Endometrial microvascular endothelial cells (primary cell): ENCODE data around the gene INSRR. TPM values are rescaled to one million over a fixed set of nuclear protein-coding genes. Genes with fewer than 3 reads are reported as not detected.

Source experiments
- in situ Hi-C: cut with HindIII; loops from 2 replicates; pipeline ENCODE4 v1.10.0; 2017; ENCODE audit warnings: low sequenced_read_pairs, low pct_unique_long_range_greater_than_20kb; ENCODE audit errors: inconsistent ontology term
- total RNA-seq: library from RNA; depleted of rRNA; stranded (reverse); fragments of >200 nt; gene quantifications from one replicate; pipeline ENCODE4 v1.2.3, GENCODE V29; 2015; ENCODE audit errors: inconsistent ontology term

The INSRR gene
- total RNA-seq, 1 donor from 2014 or later: not detected

DNA sequence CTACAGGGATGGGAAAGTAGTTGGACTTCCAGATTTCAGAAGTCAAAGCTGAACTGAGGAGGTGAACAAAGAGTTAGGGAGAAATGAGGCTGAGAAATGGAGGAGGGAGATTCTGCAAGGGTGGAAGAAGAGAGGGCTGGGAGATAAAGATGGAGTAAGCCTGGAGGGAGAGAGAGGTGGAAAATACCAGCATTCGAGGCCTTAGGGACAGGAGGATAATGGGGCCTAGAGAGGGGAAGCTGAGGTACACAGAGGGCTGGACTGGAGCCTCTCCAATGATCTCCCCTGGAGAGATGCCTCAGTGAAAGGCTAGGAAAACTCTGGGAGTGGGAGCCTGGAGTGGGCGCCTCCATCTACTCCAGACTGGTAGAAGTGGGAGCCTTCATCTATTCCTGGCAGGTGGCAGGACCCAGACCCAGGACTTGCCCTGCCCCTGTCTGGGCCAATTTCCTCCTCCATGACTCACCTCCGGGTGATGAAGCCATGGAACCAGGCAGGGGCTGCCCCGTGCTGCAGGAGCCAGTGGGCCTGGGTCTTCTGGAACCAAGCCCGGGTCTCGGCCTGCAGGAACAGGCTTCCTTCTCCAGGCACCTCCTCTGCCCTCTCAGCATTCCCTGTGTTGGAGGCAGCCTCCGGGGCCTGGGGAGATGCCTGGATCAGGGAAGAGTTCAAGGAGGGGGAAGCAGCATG lies 44.2 kb downstream of the INSRR start:
- in situ Hi-C loops: no loop called here

DNA sequence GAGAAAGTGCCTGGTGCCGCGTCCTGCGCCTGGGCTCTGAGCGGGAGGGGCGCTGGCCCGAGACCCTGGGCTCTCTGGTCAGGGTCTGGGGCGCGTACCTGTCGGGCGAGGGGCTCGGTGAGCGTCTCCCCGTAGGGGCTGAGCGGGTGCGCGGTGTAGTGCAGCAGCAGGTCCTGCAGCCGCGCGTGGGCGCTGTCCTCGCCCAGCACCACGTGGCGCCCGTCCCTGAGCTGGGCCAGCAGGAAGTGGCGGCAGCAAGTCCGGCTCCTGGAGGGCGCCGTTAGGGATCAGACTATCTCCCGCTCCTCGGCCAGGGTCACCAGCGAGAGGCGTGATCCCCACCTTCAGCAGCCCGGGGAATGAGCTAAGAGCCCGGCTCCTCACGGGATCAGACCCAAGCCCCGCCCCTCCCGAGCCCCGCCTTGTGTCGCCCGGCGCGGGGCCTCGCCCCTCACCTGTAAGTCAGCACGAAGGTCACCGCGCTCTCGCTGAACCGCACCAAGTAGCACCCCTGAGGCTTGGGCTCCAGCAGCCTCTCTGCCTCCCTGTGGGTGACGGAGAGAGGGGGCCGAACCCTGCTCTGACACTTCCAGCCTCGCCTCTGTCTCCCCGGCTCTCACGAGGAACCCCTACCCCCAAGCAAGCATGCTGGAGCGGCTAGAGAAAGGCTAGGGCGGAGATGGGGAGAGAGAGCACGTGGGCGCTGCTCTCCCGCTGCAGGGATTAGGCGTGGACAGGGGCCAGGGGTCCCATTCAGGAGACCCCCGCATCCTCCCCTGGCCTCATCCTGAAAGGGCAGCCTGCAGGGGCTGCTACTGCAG lies 45.0 kb downstream of the INSRR start:
- in situ Hi-C loops: no loop called here

DNA sequence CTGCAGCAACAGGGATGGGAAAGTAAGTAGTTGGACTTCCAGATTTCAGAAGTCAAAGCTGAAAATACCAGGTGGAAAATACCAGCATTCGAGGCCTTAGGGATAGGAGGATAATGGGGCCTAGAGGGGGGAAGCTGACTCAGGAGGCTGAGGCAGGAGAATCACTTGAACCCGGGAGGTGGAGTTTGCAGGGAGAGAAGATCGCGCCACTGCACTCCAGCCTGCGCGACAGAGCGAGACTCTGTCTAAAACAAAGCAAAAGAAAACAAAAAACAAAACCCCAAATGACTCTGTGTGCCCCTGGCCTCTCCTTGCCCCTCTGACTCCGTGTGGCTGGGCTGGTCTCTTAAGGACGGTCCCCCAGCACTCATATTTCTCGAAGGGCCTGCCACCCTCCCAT lies 45.6 kb downstream of the INSRR start:
- in situ Hi-C loops: no loop called here

DNA sequence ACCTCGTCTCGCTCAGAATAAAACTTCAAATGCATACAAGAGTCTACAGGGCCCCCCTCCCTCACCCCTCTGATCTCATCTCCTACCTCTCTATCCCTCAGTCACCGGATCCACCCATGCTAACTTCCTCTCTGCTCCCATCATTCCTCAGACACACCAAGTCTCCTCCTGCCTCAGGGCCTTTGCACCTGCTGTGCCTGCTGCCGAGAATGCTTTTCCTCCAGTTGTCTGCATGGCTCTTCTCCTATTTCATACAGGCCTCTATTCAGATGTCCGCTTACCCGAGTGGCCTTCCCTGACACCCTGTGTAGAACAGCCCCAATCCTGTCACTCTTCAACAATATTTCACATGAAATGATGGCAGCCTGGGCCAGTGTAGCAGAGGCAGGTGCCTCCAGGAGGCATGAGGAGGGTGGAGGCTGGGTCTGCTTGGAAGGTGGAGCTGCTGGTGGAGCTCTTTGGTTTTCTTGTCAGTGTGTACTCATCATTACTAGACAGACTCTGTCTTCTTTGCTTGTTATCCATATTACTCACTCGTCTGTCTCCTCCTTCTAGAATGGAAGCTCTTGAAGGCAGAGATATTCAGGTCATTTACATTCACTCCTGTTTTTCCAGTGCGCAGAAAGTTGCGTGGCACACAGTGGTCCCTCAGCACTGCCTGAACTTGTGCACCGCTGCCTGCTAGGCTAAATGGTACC lies 46.5 kb downstream of the INSRR start:
- in situ Hi-C loops: no loop called here

DNA sequence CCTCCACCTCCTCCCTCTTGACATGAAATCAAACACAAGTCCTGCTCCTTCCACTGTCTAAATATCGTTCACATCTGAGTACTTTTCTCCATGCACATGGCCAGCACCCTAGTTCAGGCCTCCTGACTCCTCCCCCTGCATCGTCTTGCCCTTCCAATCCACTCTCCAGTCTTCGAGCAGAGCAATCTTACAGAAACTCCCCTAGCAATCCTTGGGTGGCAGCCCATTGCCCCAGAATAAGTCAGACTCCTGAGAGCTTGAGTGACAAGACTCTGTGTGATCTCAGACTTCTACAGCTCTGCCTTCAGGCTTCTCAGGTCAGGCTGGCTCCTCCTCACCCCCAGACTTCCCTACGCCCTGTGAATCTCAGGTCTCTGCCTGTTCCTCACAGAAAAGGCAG lies 47.7 kb downstream of the INSRR start:
- in situ Hi-C loops: no loop called here

DNA sequence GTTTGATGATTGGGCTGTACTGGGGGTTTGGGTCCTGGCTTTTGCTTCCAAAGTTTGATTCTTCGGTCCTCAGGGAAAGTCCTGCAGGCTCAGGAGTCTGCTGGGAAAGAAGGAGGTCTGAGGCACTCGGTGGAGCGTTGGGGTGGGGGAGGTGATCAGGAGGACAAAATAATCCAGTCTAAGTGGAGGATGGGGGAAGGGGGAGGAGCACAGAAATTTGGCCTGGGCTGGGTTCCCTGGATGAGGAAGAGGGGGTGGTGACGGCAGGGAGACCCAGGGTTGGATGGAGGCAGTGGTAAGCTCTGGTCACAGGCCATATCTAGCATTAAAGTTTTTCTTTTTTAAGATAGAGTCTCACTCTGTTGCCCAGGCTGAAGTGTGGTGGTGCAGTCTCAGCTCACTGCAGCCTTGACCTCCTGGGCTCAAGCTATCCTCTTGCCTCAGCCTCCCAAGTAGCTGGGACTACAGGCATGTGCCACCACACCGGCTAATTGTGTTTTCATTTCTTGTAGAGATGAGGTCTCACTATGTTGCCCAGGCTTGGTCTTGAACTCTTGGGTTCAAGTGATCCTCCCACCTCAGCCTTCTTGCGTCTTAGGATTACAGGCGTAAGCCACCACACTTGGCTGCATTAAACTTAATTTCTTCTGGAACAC lies 49.1 kb downstream of the INSRR start:
- in situ Hi-C loops: no loop called here

DNA sequence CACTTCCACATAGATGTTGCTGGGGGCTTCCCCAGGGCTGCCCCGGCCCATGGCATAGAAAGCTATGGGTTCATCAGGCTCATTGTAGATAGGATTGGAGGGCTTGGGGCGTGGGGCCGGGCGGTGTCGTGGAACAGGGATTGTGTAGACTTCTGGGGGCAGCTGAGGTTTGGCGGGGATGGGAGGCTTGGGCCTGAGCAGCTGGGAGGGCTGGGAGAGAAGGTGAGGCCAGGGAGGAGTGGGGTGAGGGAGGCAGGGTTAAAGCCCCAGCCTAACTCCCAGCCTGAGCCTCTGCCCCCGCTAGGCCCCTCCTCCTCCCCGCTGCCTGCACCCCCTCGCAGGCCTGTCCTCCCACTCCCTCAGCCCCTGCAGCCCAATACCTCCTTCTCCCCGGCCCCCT lies 49.6 kb downstream of the INSRR start:
- in situ Hi-C loops: no loop called here

DNA sequence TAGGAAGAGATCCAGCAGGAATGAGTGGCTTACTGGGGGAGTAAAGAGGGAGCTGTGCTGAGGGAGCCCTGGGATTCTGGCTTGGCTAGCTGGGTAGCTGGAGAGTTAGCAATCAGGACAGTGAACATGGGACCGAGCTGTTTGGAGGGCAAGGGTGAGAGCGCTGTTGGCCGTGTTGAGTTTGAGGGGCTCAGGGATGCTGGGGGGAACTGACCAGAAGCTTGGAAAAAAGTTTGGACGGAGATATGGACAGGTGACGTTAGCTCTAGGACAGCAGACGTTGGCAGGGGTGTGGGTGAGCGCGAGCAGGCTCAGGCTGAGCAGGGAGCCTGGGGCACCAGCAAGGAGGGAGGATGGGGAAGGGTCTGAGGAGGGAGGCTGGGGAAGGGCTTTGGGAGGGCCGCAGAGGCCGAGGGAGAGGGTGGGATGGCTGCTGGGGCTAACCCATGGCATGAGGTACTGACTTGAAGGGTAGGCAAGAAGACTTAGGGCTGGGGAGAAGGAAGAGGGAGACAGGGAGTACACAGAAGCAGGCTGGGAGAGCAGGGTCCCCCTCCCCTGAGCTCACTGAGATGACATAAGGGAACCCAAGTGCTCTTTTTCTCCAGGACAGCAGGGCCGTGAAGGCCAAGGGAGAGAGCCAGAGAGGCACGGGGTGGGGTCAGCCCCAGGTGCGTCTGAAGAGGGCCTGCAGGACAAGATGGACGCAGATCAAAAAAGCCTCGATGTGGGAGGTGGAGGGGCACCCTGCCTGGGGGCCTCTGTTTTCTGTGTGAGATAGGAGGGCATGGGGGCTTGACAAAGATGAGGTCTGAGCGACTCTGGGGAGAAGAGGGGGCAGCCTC lies 50.5 kb downstream of the INSRR start:
- in situ Hi-C loops: no loop called here

DNA sequence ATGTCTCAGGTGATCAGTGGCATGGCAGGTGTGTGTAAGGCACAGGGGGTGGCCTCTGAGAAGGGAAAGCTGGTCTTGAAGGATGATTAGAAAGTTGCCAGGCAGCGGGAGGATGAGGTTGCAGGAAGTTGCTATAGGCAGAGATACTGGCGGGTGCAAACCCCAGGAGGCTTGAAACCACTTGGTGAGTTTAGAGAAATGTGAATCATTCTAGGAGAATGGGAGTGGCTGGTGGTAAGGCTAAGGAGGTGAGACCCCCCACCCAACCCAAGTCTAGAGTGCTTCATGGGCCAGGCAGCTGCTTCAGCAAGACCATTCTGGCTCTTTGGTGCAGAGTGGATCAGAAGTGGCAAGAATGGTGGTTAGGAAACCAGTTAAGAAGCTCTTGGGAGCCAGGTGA lies 51.3 kb downstream of the INSRR start:
- in situ Hi-C loops: no loop called here

DNA sequence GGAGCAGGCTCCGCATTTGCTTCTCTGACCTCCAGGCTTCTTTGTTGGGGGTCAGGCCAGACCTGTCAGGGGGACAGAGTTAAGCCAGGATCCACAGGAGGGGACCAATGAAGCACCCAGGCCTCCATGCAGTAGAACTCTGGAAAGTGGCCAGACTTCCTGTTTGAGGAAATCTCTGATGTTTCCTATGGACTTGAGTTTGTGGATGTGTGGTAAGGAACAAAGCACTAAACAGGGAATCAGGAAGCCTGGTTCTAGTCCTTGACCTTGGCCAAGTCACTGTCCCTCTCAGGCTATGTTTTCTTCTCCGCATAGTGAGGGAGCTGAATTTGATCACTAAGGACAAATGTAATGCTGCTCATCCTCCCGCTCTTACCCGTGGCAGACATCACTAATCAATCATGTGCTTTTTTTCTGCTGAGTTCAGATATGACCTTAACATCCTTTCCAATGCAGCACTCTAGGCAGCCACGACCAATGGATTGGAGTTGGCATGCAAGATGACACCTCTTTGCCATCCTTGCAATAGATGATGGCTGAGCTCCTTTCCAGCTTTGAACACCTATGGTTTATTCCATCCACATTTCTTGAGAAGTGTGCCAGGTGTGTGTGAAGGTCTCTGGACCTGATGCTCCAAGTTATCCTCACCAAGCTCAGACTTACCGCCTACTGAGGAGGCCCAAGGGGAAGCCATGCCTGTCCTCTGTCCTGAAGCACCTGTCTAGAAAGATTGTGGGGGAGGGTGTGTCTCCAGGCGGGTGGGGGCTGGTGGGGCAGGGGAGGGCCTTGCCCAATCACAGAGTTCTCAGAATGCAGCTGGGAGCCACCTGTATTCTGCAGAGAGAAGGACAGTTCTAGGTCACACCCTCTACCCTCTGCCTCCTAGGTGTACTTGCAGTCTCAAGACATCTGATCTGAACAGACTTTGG lies 52.1 kb downstream of the INSRR start:
- in situ Hi-C loops: no loop called here

DNA sequence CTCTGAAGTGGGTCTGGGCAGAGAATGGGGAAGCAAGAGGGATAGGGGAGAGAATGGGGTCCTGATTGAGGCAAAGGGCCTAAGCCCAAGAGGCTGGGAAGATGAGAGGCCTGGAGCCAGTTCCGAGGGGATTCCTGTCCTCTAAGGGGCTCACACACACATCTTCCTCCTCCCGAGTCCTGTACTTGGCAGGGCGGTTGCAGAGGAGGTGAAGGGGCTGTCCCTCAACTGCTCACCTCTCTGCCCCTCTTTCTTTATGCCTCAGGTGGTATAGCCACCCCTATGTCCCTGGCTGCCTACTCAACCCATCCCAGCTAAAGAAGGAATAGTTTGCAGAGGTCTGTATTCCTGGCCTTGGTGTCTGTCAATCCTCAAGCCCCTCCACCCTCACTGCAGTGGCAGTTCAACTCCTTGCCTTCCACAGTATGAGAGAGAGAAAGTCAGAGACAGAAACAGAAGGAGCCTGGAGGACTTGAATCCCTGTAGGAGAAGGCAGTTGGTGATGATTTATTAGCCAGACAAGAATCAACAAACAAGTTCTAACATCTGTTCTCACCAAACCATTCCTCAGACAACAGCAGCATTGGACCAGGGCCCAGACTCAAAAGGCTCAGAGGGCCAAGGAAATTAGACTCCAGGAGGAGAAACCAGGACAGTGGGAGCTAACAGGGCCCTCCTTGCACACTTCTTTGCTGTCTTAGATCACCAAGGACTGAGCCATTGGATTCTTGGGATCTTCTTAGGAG lies 53.0 kb downstream of the INSRR start:
- in situ Hi-C loops: no loop called here

DNA sequence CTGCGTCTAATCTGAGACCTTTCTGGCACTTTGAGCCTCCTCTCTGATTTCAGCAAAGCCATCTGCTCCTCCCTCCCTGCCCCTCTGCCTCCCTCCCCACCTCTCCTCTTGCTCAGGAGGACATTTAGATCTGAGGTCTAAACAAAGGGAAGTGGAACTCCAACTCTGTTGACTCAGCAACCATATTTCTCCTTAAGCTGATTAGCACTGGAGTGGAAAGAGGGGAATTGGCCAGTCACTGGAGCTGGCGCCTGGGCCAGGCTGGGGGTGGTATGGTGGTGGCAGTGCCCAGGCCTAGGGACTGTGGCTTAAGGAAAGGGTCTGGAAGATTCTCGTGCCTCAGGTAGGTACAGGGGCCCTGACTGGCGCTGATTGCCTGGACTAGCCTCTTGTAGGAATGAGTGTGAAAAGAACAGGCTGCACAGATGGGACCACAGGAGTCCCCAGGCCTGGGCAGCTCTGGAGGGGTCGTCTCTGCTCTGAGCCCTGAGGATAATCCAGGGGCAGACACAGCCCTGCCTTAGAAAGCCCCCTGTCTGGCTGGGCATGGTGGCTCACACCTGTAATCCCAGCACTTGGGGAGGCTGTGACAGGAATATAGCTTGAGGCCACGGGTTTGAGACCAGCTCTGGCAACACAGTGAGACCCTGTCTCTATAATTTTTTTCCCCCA lies 54.2 kb downstream of the INSRR start:
- in situ Hi-C loops: no loop called here

DNA sequence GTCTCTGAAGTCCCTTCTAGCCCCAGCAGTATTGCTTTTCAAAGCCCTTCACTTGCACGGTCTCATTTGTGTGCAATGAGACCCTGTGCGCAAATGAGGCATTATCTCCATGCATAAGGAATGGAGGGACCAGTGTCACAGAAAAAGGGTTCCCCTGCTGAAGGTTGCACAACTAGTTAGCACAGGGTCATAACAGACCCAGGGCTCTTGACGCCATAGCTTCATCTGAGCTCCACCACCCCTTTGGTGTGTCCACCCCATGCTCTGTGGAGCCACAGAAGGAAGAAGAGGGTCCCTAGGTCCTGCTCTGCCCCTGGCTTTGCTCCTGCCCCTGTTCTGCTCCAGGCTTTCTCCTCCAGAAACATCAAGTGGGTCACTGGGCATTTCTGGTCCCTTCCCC lies 54.9 kb downstream of the INSRR start:
- in situ Hi-C loops: no loop called here

DNA sequence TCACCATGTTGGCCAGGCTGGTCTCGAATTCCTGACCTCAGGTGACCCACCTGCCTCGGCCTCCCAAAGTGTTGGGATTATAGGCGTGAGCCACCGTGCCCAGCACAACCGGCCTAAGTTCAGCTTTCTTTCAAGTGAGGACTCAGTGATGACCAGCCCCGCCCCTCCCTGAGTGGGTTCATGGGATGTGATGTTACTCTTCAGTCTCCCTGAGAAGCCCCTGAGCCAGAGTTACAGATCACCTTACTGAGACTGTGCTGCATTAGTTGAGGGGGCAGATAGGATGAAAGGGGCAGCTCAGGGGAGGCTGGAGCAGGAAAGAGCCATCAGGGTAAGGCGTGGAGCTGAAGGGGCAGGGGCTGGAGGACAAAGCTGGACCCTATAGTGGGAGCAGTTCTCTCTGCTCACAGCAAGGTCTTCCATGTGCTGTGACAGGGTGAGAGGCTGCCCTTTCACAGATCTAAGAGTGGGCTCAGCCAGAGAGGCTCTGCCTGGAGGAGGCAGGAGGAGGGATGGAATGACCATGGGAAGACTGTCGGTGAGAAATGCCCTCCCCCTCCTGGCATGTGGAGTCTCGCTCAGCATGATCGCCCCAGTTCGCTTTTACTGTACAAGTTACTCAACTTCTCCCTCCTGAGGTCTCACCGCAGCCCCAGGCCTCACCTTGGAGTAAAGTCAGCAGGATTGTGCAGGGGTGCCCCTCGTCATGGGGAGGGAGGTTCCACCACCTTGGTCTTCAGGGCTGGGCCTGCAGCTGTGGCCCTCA lies 55.6 kb downstream of the INSRR start:
- in situ Hi-C loops: no loop called here

DNA sequence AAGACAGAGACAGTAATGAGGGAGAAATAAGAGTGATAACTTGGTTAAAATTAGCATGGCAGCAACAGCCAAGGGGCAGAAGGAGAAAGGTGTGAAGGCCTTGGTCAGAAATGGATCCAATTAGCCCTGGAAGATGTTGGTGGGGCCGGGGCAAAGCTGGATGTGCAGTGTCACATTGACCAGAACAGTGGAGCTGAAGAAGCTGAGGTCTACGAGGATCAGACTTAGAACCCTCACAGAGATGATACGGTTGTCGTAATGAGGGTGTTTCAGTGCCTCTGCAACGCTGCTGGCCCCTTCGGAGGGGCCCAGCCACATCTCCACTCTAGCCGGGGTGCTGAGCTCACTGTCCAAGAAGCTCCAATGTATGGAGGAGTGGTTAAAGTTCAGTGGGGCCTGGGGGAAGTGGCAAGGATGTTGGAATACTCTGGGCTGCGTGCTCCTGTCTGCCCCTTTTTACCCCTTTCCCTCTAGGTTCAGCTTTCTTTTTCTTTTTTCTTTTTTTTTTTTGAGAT lies 56.4 kb downstream of the INSRR start:
- in situ Hi-C loops: no loop called here
